Erythroblast (primary cell): Measurements from ENCODE around the gene BCL7A.

Source experiments
- DNase-seq, 2 experiments: peaks; one replicate each; lab custom pipeline; 2025; lab: John Stamatoyannopoulos, UW
- GATA1 ChIP-seq: IDR thresholded peaks from 2 replicates; pipeline ENCODE4 v1.6.1; 2011; ENCODE audit warnings: low read depth, mild to moderate bottlenecking, control low read depth, low read length, moderate library complexity
- POLR2A ChIP-seq: IDR thresholded peaks from 2 replicates; pipeline ENCODE4 v1.6.1; 2011; ENCODE audit warnings: mild to moderate bottlenecking, low read length

Gene BCL7A

GRCh38 chr12:122009741-122010140 lies 11.9 kb upstream of the BCL7A start:
- DNase-seq: no peak
- TF ChIP-seq GATA1 (no peak), POLR2A (no peak)

- no peak for TF ChIP-seq POLR2A
- no peak for TF ChIP-seq GATA1
These were observed 9.5 kb upstream of the BCL7A start for GRCh38 chr12:122012184-122012583.

GRCh38 chr12:122013136-122013535 lies 8.5 kb upstream of the BCL7A start:
- DNase-seq: no peak
- no peak for TF ChIP-seq GATA1
- TF ChIP-seq POLR2A: no peak

More at GRCh38 chr12:122012184-122012583, 9.5 kb upstream of the BCL7A start:
- DNase-seq: no peak

- TF ChIP-seq GATA1 (no peak), POLR2A (no peak)
- DNase-seq: no peak
These were observed 7.7 kb upstream of the BCL7A start for GRCh38 chr12:122013791-122014590.

GRCh38 chr12:122014781-122015180 lies 6.9 kb upstream of the BCL7A start:
- TF ChIP-seq POLR2A: no peak
- no peak for TF ChIP-seq GATA1
- DNase-seq: no peak

- DNase-seq: no peak
- TF ChIP-seq GATA1: no peak
- TF ChIP-seq POLR2A: no peak
These were observed 3.2 kb upstream of the BCL7A start for GRCh38 chr12:122018457-122018856.

- TF ChIP-seq GATA1 (no peak), POLR2A (no peak)
- DNase-seq: no peak
These were observed 2.7 kb upstream of the BCL7A start for GRCh38 chr12:122018937-122019336.

GRCh38 chr12:122020795-122021192 lies 890 bp upstream of the BCL7A start:
- no peak for TF ChIP-seq POLR2A
- no peak for TF ChIP-seq GATA1
- no peak for DNase-seq

- TF ChIP-seq POLR2A (no peak), GATA1 (no peak)
- DNase-seq: peak; percentile 55 to 60
These were observed 377 bp upstream of the BCL7A start for GRCh38 chr12:122021193-122021821.

- TF ChIP-seq GATA1 (no peak), POLR2A (no peak)
- DNase-seq: peak; percentile 67 to 79
These were observed 982 bp downstream of the BCL7A start for GRCh38 chr12:122022393-122023338.

- TF ChIP-seq POLR2A (no peak), GATA1 (no peak)
- peak; percentile 56 to 63 for DNase-seq
These were observed 1.9 kb downstream of the BCL7A start for GRCh38 chr12:122023339-122024131.

GRCh38 chr12:122024132-122024785 lies 2.6 kb downstream of the BCL7A start:
- DNase-seq: peak; percentile 44 to 53
- TF ChIP-seq GATA1 (no peak), POLR2A (no peak)
